Tibial nerve (tissue), 3 donors: Measurements from ENCODE around the gene FYCO1.

Experiments
- POLR2A ChIP-seq, 2 donors: fragments of 450-650 bp; IDR thresholded peaks; one replicate each; pipeline ENCODE4 v1.6.1; 2017; ENCODE audit warnings: antibody characterized with exemption in 2 of 2, mild to moderate bottlenecking in 2 of 2, moderate library complexity in 2 of 2
- TF ChIP-seq, protein P1 (sequence below), 5 experiments: fragments of 200-600 bp in 3 of 5; fragments of 450-650 bp in 2 of 5; sonication (generic) in 3 of 5; IDR thresholded peaks; one replicate each; pipeline ENCODE4 v1.5.1; 2016 to 2019; ENCODE audit warnings: antibody characterized with exemption in 5 of 5, mild to moderate bottlenecking in 3 of 5, moderate library complexity in 2 of 5

DNA sequence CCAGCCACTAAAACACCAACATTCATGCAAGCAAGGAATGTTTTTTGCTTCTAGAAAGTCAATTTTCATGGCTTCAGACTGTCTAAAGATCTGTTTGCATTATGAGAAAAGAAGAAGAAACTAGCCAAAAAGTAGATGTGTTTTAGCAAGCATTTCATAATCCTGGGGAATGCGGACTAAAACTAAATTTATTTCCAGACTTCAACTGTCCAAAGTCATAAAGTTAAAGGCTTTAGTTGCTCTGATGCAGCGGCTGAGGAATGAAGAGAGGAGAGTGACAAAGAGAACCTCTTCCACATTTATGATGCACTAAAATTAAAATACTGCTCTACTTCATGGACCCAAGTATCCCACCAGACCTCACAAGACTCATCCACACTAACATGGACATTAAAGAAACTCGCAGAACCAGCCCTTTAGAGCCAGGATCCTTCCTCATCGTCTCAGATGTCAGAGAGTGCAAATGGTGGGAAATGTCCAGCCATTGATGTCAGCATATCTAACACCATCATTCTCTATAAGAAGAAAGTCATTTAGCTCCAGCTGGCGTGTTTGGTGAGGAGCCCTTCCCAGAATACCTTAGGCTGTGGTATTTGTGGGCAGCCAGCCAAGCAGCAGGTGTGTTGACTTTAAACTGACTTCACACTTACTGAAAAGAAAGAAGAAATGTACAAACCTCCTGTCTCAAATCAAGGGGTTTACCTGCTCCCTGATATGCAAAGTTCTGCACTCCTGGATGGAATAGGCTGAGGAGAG, 17.4 kb downstream of the FYCO1 start:
- TF ChIP-seq, protein P1, sequence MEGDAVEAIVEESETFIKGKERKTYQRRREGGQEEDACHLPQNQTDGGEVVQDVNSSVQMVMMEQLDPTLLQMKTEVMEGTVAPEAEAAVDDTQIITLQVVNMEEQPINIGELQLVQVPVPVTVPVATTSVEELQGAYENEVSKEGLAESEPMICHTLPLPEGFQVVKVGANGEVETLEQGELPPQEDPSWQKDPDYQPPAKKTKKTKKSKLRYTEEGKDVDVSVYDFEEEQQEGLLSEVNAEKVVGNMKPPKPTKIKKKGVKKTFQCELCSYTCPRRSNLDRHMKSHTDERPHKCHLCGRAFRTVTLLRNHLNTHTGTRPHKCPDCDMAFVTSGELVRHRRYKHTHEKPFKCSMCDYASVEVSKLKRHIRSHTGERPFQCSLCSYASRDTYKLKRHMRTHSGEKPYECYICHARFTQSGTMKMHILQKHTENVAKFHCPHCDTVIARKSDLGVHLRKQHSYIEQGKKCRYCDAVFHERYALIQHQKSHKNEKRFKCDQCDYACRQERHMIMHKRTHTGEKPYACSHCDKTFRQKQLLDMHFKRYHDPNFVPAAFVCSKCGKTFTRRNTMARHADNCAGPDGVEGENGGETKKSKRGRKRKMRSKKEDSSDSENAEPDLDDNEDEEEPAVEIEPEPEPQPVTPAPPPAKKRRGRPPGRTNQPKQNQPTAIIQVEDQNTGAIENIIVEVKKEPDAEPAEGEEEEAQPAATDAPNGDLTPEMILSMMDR (IDR thresholded peaks at IDR 0.05) = no peak
- TF ChIP-seq POLR2A (IDR thresholded peaks at IDR 0.05) = no peak
